CD14-positive monocyte (primary cell): Measurements from ENCODE around the gene SLC12A8. TPM values are rescaled to one million over a fixed set of nuclear protein-coding genes. Genes with fewer than 3 reads are reported as not detected.

Experiments used
- DNase-seq, 3 donors: peaks; one replicate each; pipeline ENCODE4 v3.0.0-alpha.2; 2011 to 2022
- H2AFZ ChIP-seq: 2 replicates; pipeline ENCODE4 v1.6.0; 2012; ENCODE audit warnings: mild to moderate bottlenecking, low read depth, low read length, inconsistent platforms; ENCODE audit not compliant: insufficient read depth, poor library complexity, severe bottlenecking
- H3K27ac ChIP-seq, 2 donors: 1 replicate in 1 of 2; 2 replicates in 1 of 2; pipeline ENCODE4 v1.5.1; 2012 to 2013; ENCODE audit warnings: low read length in 2 of 2, control low read depth in 1 of 2, inconsistent platforms in 1 of 2, low read depth in 1 of 2, mild to moderate bottlenecking in 1 of 2
- H3K27me3 ChIP-seq, 2 donors: one replicate each; pipeline versions ENCODE4 v1.6.0 to v1.6.1; 2011 to 2013; ENCODE audit warnings: low read length in 2 of 2; ENCODE audit not compliant: control insufficient read depth in 2 of 2, insufficient read depth in 2 of 2
- H3K36me3 ChIP-seq, 2 donors: replicated peaks in 1 of 2; 1 replicate in 1 of 2; 2 replicates in 1 of 2; pipeline versions ENCODE4 v1.5.1 to v1.6.1; 2012 to 2013; ENCODE audit warnings: low read length in 2 of 2, control low read depth in 1 of 2, inconsistent platforms in 1 of 2, mild to moderate bottlenecking in 1 of 2; ENCODE audit not compliant: insufficient read depth in 2 of 2, control insufficient read depth in 1 of 2
- H3K4me1 ChIP-seq, 2 donors: 1 replicate in 1 of 2; 2 replicates in 1 of 2; pipeline versions ENCODE4 v1.5.1 to v1.6.1; 2012 to 2013; ENCODE audit warnings: low read length in 2 of 2, control low read depth in 1 of 2, inconsistent platforms in 1 of 2, mild to moderate bottlenecking in 1 of 2, moderate library complexity in 1 of 2; ENCODE audit not compliant: insufficient read depth in 2 of 2, control insufficient read depth in 1 of 2
- H3K4me2 ChIP-seq: replicated peaks from 2 replicates; pipeline ENCODE3; 2012; ENCODE audit warnings: low read length, moderate library complexity, mild to moderate bottlenecking; ENCODE audit not compliant: poor library complexity, severe bottlenecking; ENCODE audit errors: extremely low read depth
- H3K4me3 ChIP-seq, 3 experiments: fragments of 200-600 bp in 1 of 3; sonication (generic) in 1 of 3; replicated peaks in 1 of 3; 1 replicate in 2 of 3; 2 replicates in 1 of 3; pipeline ENCODE4 v1.5.1; 2011 to 2013; ENCODE audit warnings: low read length in 3 of 3, mild to moderate bottlenecking in 3 of 3, control low read depth in 2 of 3, low read depth in 2 of 3, inconsistent platforms in 1 of 3, moderate library complexity in 1 of 3
- H3K79me2 ChIP-seq: 2 replicates; pipeline ENCODE4 v1.6.0; 2012; ENCODE audit warnings: mild to moderate bottlenecking, control low read depth, inconsistent platforms, low read length, moderate library complexity; ENCODE audit not compliant: insufficient read depth
- H3K9ac ChIP-seq: 2 replicates; pipeline ENCODE4 v1.6.0; 2017; ENCODE audit warnings: low read length, mild to moderate bottlenecking; ENCODE audit not compliant: insufficient read depth, poor library complexity, severe bottlenecking
- H3K9me3 ChIP-seq, 2 donors: replicated peaks in 1 of 2; 1 replicate in 1 of 2; 2 replicates in 1 of 2; pipeline versions ENCODE4 v1.5.1 to v1.6.1; 2012 to 2013; ENCODE audit warnings: low read length in 2 of 2, control low read depth in 1 of 2; ENCODE audit not compliant: control insufficient read depth in 1 of 2, insufficient read depth in 1 of 2
- H4K20me1 ChIP-seq: 2 replicates; pipeline ENCODE4 v1.6.0; 2012; ENCODE audit warnings: mild to moderate bottlenecking, low read length, control low read depth, moderate library complexity; ENCODE audit not compliant: insufficient read depth
- H3K27ac Mint-ChIP-seq, 7 donors: one replicate each; pipeline ENCODE4 v1.8.0; 2020; ENCODE audit warnings: mild to moderate bottlenecking in 7 of 7, mixed read lengths in 7 of 7, moderate library complexity in 6 of 7, inconsistent platforms in 2 of 7
- H3K27me3 Mint-ChIP-seq, 3 donors: one replicate each; pipeline ENCODE4 v1.8.0; 2021 to 2022; ENCODE audit warnings: low read depth in 3 of 3, mild to moderate bottlenecking in 3 of 3, mixed read lengths in 3 of 3, moderate library complexity in 3 of 3, inconsistent platforms in 1 of 3
- H3K36me3 Mint-ChIP-seq, 2 donors: one replicate each; pipeline ENCODE4 v1.8.0; 2020; ENCODE audit warnings: mixed read lengths in 2 of 2, inconsistent platforms in 1 of 2, mild to moderate bottlenecking in 1 of 2
- H3K4me1 Mint-ChIP-seq: one replicate; pipeline ENCODE4 v1.8.0; 2020; ENCODE audit warnings: mild to moderate bottlenecking, mixed read lengths
- H3K4me3 Mint-ChIP-seq, 2 donors: one replicate each; pipeline ENCODE4 v1.8.0; 2020; ENCODE audit warnings: mild to moderate bottlenecking in 2 of 2, mixed read lengths in 2 of 2, moderate library complexity in 1 of 2
- H3K9me3 Mint-ChIP-seq, 7 donors: one replicate each; pipeline ENCODE4 v1.8.0; 2020 to 2022; ENCODE audit warnings: mixed read lengths in 7 of 7, mild to moderate bottlenecking in 6 of 7, moderate library complexity in 6 of 7, inconsistent platforms in 2 of 7
- WGBS: methylation state at CpG from one replicate; pipeline ENCODE4 v1.1.5; 2013; ENCODE audit warnings: missing lambda C conversion rate; ENCODE audit not compliant: insufficient coverage; 5-methylcytosine and 5-hydroxymethylcytosine counted together
- intact Hi-C, 2 donors: fragments of 100-400 bp; cut with micrococcal nuclease; formaldehyde crosslinking; loops; one replicate each; pipeline versions ENCODE4 v1.15.0 to v1.15.1; 2023
- polyA plus RNA-seq, 3 donors: library from polyadenylated mRNA; depleted of rRNA in 1 of 3; unstranded in 2 of 3; stranded (reverse) in 1 of 3; fragments of 300-500 nt in 2 of 3; fragments of >200 nt in 1 of 3; fragmentation: Illumina TruSeq in 2 of 3; gene quantifications; 1 replicate in 2 of 3; 2 replicates in 1 of 3; pipeline ENCODE4 v1.2.3, GENCODE V29; 2012 to 2021
- TF ChIP-seq, protein P1 (sequence below): fragments of 200-600 bp; IDR thresholded peaks from one replicate; pipeline ENCODE4 v1.8.0; 2022; ENCODE audit warnings: antibody characterized with exemption, mild to moderate bottlenecking

The SLC12A8 gene
- polyA plus RNA-seq, 3 donors, result 0.23 to 0.46 (median 0.35) TPM

DNA sequence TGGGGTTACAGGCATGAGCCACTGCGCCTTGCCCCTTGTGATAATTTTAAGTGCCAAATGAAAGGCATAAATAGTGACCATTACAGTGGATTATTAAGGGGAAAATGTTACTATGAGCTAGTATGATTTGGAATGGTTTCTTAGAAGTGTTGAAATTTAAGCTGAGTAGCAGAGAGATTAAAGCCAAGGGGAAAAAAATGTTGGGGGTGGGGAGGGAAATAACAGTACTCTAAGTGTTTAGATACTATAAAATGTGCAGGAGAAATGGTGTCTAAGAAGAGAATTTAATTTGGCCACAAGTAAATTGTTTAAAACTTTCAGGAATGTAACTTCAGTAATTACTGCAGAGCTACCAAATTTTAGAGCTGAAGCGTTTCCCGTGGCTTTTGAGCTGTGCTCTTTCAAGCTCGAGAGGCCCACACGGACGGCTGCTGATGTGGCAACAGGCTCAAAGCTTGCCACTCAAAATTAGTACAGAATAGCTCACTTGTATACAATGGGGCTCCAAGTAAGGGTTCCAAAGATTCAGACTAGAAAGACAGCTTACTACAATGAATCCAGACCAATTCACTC, 23.9 kb upstream of the SLC12A8 start:
- Mint-ChIP-seq H3K27ac (no peak overlapping the region), H3K4me3 (no peak overlapping the region), H3K9me3 (no peaks in the 10 kb centered on the region), H3K27me3 (no peaks in the 10 kb centered on the region), H3K36me3 (peaks cover 45 to 53% of the 10 kb centered on the region in 2 donors), H3K4me1 (peaks cover 33% of the 10 kb centered on the region)
- DNase-seq, result no peak
- TF ChIP-seq, protein P1, sequence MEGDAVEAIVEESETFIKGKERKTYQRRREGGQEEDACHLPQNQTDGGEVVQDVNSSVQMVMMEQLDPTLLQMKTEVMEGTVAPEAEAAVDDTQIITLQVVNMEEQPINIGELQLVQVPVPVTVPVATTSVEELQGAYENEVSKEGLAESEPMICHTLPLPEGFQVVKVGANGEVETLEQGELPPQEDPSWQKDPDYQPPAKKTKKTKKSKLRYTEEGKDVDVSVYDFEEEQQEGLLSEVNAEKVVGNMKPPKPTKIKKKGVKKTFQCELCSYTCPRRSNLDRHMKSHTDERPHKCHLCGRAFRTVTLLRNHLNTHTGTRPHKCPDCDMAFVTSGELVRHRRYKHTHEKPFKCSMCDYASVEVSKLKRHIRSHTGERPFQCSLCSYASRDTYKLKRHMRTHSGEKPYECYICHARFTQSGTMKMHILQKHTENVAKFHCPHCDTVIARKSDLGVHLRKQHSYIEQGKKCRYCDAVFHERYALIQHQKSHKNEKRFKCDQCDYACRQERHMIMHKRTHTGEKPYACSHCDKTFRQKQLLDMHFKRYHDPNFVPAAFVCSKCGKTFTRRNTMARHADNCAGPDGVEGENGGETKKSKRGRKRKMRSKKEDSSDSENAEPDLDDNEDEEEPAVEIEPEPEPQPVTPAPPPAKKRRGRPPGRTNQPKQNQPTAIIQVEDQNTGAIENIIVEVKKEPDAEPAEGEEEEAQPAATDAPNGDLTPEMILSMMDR, result no peak
- H3K79me2 ChIP-seq, result no peaks in the 10 kb centered on the region
- H3K9me3 ChIP-seq, result no peaks in the 10 kb centered on the region
- H2AFZ ChIP-seq, result no peak overlapping the region
- H4K20me1 ChIP-seq, result peaks cover 59% of the 10 kb centered on the region
- H3K4me3 ChIP-seq, result no peak overlapping the region
- no peak overlapping the region for H3K9ac ChIP-seq
- H3K36me3 ChIP-seq, result peaks cover 24 to 36% of the 10 kb centered on the region in 2 donors
- H3K4me2 ChIP-seq, result no peak overlapping the region
- H3K27me3 ChIP-seq, result no peaks in the 10 kb centered on the region
- 72% methylated on average over 5 of the region's 6 CpGs for WGBS
- H3K27ac ChIP-seq, result no peak overlapping the region
- H3K4me1 ChIP-seq, result peaks cover 17 to 32% of the 10 kb centered on the region in 2 donors
- intact Hi-C loops, result no loop called here

DNA sequence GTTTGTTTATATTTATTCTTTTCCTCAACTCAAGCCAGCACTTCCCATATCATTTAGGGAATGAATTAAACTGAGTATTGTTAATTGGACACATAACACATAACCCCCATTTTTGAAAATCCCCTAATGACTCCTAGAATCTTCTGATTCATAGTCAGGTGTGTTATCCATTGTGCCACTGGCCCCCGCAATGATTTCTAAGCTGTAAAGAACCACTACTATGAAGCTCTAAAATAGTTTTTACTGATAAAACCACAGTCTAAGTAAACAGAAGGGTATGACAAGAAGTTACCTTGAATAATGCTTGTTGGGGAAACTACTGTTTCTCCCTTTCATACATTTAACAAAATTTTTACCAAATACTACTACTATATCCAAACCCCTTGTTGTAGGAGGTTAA, 22.3 kb upstream of the SLC12A8 start:
- WGBS, result no CpG with 5 or more reads among the region's 1 CpG
- Histone ChIP-seq H3K9ac (no peak overlapping the region), H3K27me3 (no peaks in the 10 kb centered on the region), H3K4me1 (peaks cover 6 to 16% of the 10 kb centered on the region in 2 donors), H3K9me3 (no peaks in the 10 kb centered on the region), H3K4me3 (no peak overlapping the region), H3K27ac (no peak overlapping the region), H3K79me2 (no peaks in the 10 kb centered on the region), H2AFZ (no peak overlapping the region), H3K36me3 (peaks cover 24 to 45% of the 10 kb centered on the region in 2 donors), H3K4me2 (no peak overlapping the region), H4K20me1 (peaks cover 43% of the 10 kb centered on the region)
- Mint-ChIP-seq H3K27me3 (no peaks in the 10 kb centered on the region), H3K4me3 (no peak overlapping the region), H3K27ac (no peak overlapping the region), H3K4me1 (peaks cover 17% of the 10 kb centered on the region), H3K36me3 (peaks cover 50% of the 10 kb centered on the region in 2 donors), H3K9me3 (no peaks in the 10 kb centered on the region)
- intact Hi-C loops, result no loop called here
- DNase-seq, result no peak
- TF ChIP-seq, protein P1, result no peak
